HG03342 (cell line): ENCODE data around the gene DDX5.
A peak's percentile ranks its signal among the peaks of the same experiment; 100 is the strongest.

Experiments
- ATAC-seq: cut with Tn5 transposase; IDR thresholded peaks from one replicate; pipeline ENCODE4 v1.9.1; 2021; ENCODE audit warnings: mild to moderate bottlenecking, moderate library complexity; ENCODE audit not compliant: unreplicated experiment

DDX5 gene

GRCh38 chr17:64449545-64449944 lies 56.5 kb downstream of the DDX5 start:
- no peak for ATAC-seq

GRCh38 chr17:64448665-64449512 lies 57.2 kb downstream of the DDX5 start, which contains the start of gene MILR1:
MILR1 (plus strand) TSS chr17:64449115; CDS start chr17:64449169, 54 bp downstream.
- peak; percentile 57 for ATAC-seq
